Karpas-422 (cell line): Measurements from ENCODE around the gene SMIM45.

ENCODE experiments used
- DNase-seq: peaks from one replicate; pipeline ENCODE4 v3.0.0-alpha.2; 2015
- H2AFZ ChIP-seq: fragments of 200-600 bp; sonication (generic); 2 replicates; pipeline ENCODE4 v1.6.1; 2014; ENCODE audit warnings: antibody characterized with exemption, low read length, mixed read lengths
- H3K27ac ChIP-seq: fragments of 200-600 bp; sonication (generic); 2 replicates; pipeline ENCODE4 v1.5.1; 2014; ENCODE audit warnings: mild to moderate bottlenecking, low read length, moderate library complexity
- H3K27me3 ChIP-seq: fragments of 200-600 bp; sonication (generic); 2 replicates; pipeline ENCODE4 v1.6.1; 2014; ENCODE audit warnings: low read length, mixed read lengths
- H3K36me3 ChIP-seq: fragments of 200-600 bp; sonication (generic); 2 replicates; pipeline ENCODE4 v1.6.1; 2014; ENCODE audit warnings: low read length, mixed read lengths; ENCODE audit not compliant: insufficient read depth
- H3K4me1 ChIP-seq: fragments of 200-600 bp; sonication (generic); 2 replicates; pipeline ENCODE4 v1.6.1; 2014; ENCODE audit warnings: mild to moderate bottlenecking, low read length, mixed read lengths
- H3K4me2 ChIP-seq: fragments of 200-600 bp; sonication (generic); 2 replicates; pipeline ENCODE4 v1.6.1; 2014; ENCODE audit warnings: low read length, low read depth, mild to moderate bottlenecking; ENCODE audit not compliant: poor library complexity, severe bottlenecking
- H3K4me3 ChIP-seq: fragments of 200-600 bp; sonication (generic); 2 replicates; pipeline ENCODE4 v1.5.1; 2014; ENCODE audit warnings: mild to moderate bottlenecking, antibody characterized with exemption, low read length, mixed read lengths
- H3K79me2 ChIP-seq: fragments of 200-600 bp; sonication (generic); 2 replicates; pipeline ENCODE4 v1.6.1; 2014; ENCODE audit warnings: mild to moderate bottlenecking, low read length, mixed read lengths
- H3K9ac ChIP-seq: fragments of 200-600 bp; sonication (generic); 2 replicates; pipeline ENCODE4 v1.6.0; 2014; ENCODE audit warnings: low read length
- H3K9me2 ChIP-seq: fragments of 200-600 bp; sonication (generic), shearing (Covaris generic); replicated peaks from 2 replicates; pipeline ENCODE4 v1.6.0; 2014; ENCODE audit warnings: mild to moderate bottlenecking, low read length, moderate library complexity; ENCODE audit not compliant: insufficient read depth
- H3K9me3 ChIP-seq: fragments of 300-700, 200-600 bp; sonication (generic); 2 replicates; pipeline ENCODE4 v1.6.1; 2014; ENCODE audit warnings: low read length, mixed read lengths
- H4K20me1 ChIP-seq: fragments of 200-600 bp; sonication (generic); 2 replicates; pipeline ENCODE4 v1.6.1; 2014; ENCODE audit warnings: mild to moderate bottlenecking, antibody characterized with exemption, low read length, low read depth; ENCODE audit not compliant: insufficient read depth

SMIM45 gene

DNA sequence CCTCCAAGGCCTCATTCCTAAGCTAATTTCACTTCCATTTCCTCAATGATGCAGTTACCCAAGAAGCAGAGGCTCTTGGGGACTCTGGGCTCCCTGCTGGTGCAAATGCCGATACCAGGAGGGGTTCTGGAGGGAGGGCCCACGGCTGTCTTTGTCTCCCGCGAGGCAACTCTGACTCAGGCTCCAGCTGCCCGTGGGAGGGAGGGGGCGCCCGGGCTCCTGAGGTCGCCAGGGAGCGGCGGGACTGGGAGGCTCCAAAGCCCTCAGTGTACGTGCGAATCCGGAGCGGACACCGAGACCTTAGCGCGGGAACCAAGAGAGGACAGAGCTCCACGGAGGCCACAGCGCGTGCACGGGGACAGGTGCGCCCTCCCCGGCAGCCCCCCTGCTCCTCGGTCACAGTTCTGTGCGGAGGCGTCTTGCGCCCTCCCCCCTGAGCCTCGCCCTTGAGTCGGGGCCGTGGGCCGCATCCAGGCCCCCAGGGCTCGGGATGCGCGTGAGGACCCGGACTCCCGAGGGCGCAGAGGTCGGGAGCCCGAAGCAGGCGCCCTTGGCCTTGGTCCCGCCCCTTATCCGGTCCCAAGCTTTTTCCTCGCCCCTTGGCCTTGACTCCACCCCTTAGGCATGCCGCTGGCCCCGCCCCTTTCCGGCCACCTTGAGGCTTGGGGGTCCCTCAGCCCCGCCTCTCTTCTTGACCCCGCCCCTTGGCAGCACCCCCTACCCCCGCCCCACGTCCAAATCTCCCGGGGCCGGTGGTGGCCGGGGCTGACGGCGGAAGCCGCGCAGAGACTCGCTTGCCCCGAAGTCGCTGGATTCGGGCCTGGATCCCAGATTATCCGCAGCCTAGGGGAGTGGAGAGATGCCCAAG lies 32.4 kb upstream of the SMIM45 start:
- H2AFZ ChIP-seq, result no peak overlapping the region
- DNase-seq, result peak; percentile 96
- H3K9ac ChIP-seq, result peak overlapping the region; percentile 74
- peaks cover 27% of the 10 kb centered on the region for H4K20me1 ChIP-seq
- H3K9me3 ChIP-seq, result no peaks in the 10 kb centered on the region
- H3K4me1 ChIP-seq, result peaks cover 98% of the 10 kb centered on the region
- no peaks in the 10 kb centered on the region for H3K9me2 ChIP-seq
- H3K4me2 ChIP-seq, result peak overlapping the region; percentile 73
- peaks cover 16% of the 10 kb centered on the region; the same call in 1 of the 2 replicates for H3K36me3 ChIP-seq
- H3K27ac ChIP-seq, result peak overlapping the region; percentile 100
- H3K27me3 ChIP-seq, result no peaks in the 10 kb centered on the region
- peak overlapping the region; percentile 60 for H3K4me3 ChIP-seq
- peaks cover 5% of the 10 kb centered on the region; the same call in 1 of the 2 replicates for H3K79me2 ChIP-seq

GRCh38 chr22:41920271-41920976 lies 31.5 kb upstream of the SMIM45 start:
- Histone ChIP-seq H3K4me2 (peak overlapping the region; percentile 73), H3K36me3 (peaks cover 20% of the 10 kb centered on the region; the same call in 1 of the 2 replicates), H3K9me2 (no peaks in the 10 kb centered on the region), H3K4me3 (peak overlapping the region; percentile 60), H3K27ac (peak overlapping the region; percentile 100), H3K79me2 (peaks cover 10% of the 10 kb centered on the region), H3K4me1 (peaks cover 99% of the 10 kb centered on the region), H3K9ac (peak overlapping the region; percentile 74), H3K27me3 (no peaks in the 10 kb centered on the region), H2AFZ (no peak overlapping the region), H3K9me3 (no peaks in the 10 kb centered on the region), H4K20me1 (peaks cover 29% of the 10 kb centered on the region)
- DNase-seq, result peak; percentile 90

GRCh38 chr22:41922328-41922727 lies 29.6 kb upstream of the SMIM45 start:
- Histone ChIP-seq H3K79me2 (peaks cover 16% of the 10 kb centered on the region), H3K27me3 (no peaks in the 10 kb centered on the region), H3K9ac (peak overlapping the region; percentile 64), H3K4me3 (peak overlapping the region; percentile 39), H4K20me1 (peaks cover 25% of the 10 kb centered on the region), H3K4me1 (peaks cover 91% of the 10 kb centered on the region), H3K4me2 (peak overlapping the region; percentile 73), H2AFZ (no peak overlapping the region), H3K36me3 (peaks cover 20% of the 10 kb centered on the region; the same call in 1 of the 2 replicates), H3K9me3 (no peaks in the 10 kb centered on the region), H3K27ac (peak overlapping the region; percentile 100), H3K9me2 (no peaks in the 10 kb centered on the region)
- DNase-seq, result peak; percentile 87

- peaks cover 18% of the 10 kb centered on the region; the same call in 1 of the 2 replicates for H4K20me1 ChIP-seq
- peak overlapping the region; percentile 73 for H3K4me2 ChIP-seq
- H3K4me3 ChIP-seq, result peak overlapping the region; percentile 39
- no peaks in the 10 kb centered on the region for H3K27me3 ChIP-seq
- no peaks in the 10 kb centered on the region for H3K9me3 ChIP-seq
- peaks cover 91% of the 10 kb centered on the region for H3K4me1 ChIP-seq
- peak overlapping the region; percentile 100 for H3K27ac ChIP-seq
- peaks cover 16% of the 10 kb centered on the region for H3K79me2 ChIP-seq
- peak overlapping the region; percentile 64 for H3K9ac ChIP-seq
- H2AFZ ChIP-seq, result no peak overlapping the region
- H3K36me3 ChIP-seq, result peaks cover 20% of the 10 kb centered on the region; the same call in 1 of the 2 replicates
- no peaks in the 10 kb centered on the region for H3K9me2 ChIP-seq
- peak; percentile 64 for DNase-seq
These were observed 28.9 kb upstream of the SMIM45 start for GRCh38 chr22:41922940-41923594.

DNA sequence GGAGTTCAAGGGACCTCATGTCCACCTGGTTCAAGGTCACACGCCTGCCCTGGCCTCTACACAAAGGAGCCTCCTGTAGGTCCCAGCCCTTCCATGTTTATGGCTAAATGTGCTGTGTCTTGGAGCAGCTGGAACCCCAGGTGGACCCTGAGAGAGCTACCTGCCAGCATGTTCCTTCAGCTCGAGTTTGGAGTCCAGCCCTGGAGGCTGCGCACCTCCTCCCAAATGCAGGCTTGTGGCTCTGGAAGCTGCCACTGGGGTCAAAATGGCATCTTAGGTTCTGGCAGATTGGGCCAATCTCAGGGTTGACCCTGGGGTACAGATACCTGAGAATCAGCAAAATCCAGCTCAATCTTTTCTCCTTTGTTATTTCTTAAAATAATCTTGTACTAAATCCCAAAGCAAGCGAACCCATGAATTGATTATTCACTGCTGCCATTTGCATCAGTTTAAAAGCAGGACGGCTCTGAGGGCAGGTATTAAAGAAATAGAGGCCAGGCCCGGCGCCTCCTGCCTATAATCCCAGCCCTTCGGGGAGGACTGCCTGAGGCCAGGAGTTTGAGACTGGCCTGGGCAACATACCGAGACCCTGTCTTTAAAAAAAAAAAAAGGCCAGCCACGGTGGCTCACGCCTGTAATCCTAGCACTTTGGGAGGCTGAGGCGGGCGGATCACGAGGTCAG lies 28.2 kb upstream of the SMIM45 start:
- DNase-seq, result peak; percentile 65
- peaks cover 16% of the 10 kb centered on the region for H3K79me2 ChIP-seq
- peak overlapping the region; percentile 100 for H3K27ac ChIP-seq
- H3K4me2 ChIP-seq, result peak overlapping the region; percentile 73
- peak overlapping the region; percentile 64 for H3K9ac ChIP-seq
- H3K4me3 ChIP-seq, result peak overlapping the region; percentile 39
- H3K9me2 ChIP-seq, result no peaks in the 10 kb centered on the region
- H3K9me3 ChIP-seq, result no peaks in the 10 kb centered on the region
- peaks cover 12% of the 10 kb centered on the region; the same call in 1 of the 2 replicates for H4K20me1 ChIP-seq
- H2AFZ ChIP-seq, result no peak overlapping the region
- peaks cover 91% of the 10 kb centered on the region for H3K4me1 ChIP-seq
- H3K36me3 ChIP-seq, result peaks cover 20% of the 10 kb centered on the region; the same call in 1 of the 2 replicates
- no peaks in the 10 kb centered on the region for H3K27me3 ChIP-seq

- Histone ChIP-seq H3K9ac (peak overlapping the region; percentile 99), H3K4me2 (peak overlapping the region; percentile 84), H3K9me3 (no peaks in the 10 kb centered on the region), H3K4me3 (peak overlapping the region; percentile 84), H2AFZ (no peak overlapping the region), H3K9me2 (no peaks in the 10 kb centered on the region), H4K20me1 (peaks cover 5% of the 10 kb centered on the region; the same call in 1 of the 2 replicates), H3K36me3 (peaks cover 20% of the 10 kb centered on the region; the same call in 1 of the 2 replicates), H3K79me2 (peaks cover 16% of the 10 kb centered on the region), H3K4me1 (peaks cover 90% of the 10 kb centered on the region), H3K27ac (peak overlapping the region; percentile 100), H3K27me3 (no peaks in the 10 kb centered on the region)
- DNase-seq, result peak; percentile 93
These were observed 26.0 kb upstream of the SMIM45 start for GRCh38 chr22:41925783-41926460.

GRCh38 chr22:41927813-41928212 lies 24.1 kb upstream of the SMIM45 start:
- no peaks in the 10 kb centered on the region for H3K9me2 ChIP-seq
- H3K4me1 ChIP-seq, result peaks cover 91% of the 10 kb centered on the region
- H3K27ac ChIP-seq, result peak overlapping the region; percentile 100
- DNase-seq, result peak; percentile 70
- H3K36me3 ChIP-seq, result peaks cover 16% of the 10 kb centered on the region; the same call in 1 of the 2 replicates
- peak overlapping the region; percentile 43 for H3K4me2 ChIP-seq
- H3K9me3 ChIP-seq, result no peaks in the 10 kb centered on the region
- H3K4me3 ChIP-seq, result no peak overlapping the region
- H4K20me1 ChIP-seq, result peaks cover 5% of the 10 kb centered on the region; the same call in 1 of the 2 replicates
- no peak overlapping the region for H2AFZ ChIP-seq
- H3K27me3 ChIP-seq, result no peaks in the 10 kb centered on the region
- H3K9ac ChIP-seq, result peak overlapping the region; percentile 99
- H3K79me2 ChIP-seq, result peaks cover 16% of the 10 kb centered on the region
